AG08395 (cell line): ENCODE measurements around the gene CLSTN2.

ENCODE experiments used
- DNase-seq: peaks from one replicate; pipeline ENCODE4 v3.0.0; 2012; ENCODE audit warnings: mixed read lengths, low spot score

CLSTN2 gene

DNA sequence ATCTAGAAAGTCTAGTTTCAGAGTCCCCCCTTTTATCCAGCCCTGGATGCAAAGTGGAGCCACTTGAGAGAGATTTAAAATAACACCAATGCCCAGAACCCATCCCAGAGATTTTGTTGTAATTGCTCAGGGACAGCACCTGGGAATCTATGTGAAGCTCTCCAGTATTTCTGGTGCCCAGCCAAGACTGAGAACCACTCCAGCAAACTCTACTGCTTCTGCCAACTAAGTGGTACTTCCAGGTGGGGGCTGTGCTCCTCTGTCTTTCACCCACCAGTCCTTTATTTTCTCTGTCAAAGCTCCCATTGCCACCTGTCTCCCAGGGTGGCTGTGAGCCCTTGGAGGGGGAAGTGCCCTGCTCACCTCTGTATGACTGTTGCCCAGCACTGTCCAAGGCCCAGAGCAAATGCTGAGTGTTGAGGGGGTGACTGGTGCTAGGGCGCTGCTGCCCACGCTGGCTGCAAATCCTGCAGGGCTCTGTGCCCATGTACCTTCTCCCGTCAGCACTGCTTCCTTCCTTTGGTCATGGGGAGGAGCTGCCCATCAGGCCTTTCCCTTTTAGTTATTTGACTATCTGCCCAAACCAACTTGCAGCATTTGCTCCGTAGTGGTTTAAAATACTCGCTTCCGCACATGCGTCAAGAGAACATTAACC is 9.4 kb downstream of the CLSTN2 start:
- no peak for DNase-seq

DNA sequence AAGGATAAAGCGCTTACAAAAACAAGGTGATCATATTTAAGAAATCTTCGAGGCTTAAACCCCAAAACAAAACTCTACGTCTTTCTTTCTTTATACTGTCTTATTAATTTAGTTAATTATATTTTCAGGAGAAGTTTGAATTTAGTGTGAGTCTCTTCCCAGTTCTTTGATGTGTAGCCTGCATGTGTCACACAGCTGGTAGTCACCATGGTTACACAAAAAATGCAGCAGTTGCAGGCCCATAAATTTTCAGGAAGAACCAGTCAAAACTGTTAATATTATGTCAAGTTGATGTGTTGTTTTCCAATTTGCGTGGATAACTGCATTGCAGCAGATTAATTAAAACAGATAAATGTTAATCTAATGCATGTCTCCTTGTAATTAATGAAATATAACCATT is 10.4 kb downstream of the CLSTN2 start:
- DNase-seq, result no peak

DNA sequence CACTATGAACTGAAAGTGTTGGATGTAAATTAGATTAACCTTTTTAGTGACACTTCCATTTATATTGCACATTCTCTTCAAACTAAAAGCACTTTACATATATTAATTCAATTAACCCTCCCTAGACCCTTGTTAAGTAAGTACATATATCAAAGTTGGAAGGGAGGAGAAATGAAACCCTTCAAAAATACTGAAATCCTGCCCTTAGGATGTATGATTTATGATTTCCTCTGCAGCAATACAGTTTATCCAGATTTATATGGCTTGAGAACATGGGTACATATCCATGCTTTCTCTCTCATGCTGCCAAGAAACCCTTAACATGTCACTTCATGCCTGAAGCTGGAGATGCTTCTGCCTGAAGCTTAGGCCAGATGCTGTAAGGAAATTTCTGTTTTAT is 11.0 kb downstream of the CLSTN2 start:
- no peak for DNase-seq

DNA sequence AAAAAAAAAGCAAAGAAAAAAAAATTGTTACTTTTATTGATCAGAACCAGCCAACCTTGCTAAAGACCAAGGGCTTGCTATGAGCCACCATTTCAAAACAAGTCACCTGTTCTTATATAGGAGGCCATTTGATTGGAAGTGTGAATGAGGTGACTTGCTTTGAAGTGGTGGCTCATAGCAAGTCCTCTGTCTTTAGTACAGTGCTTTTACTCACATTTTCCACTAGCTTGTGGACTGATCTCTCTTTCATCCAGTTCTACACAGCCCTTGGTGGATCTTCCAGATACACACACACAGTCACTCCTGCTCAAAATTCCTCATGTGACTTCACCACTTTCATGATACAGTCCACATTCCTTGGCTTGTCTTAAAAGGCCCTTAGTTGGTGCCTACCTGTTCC is 13.5 kb downstream of the CLSTN2 start:
- no peak for DNase-seq

DNA sequence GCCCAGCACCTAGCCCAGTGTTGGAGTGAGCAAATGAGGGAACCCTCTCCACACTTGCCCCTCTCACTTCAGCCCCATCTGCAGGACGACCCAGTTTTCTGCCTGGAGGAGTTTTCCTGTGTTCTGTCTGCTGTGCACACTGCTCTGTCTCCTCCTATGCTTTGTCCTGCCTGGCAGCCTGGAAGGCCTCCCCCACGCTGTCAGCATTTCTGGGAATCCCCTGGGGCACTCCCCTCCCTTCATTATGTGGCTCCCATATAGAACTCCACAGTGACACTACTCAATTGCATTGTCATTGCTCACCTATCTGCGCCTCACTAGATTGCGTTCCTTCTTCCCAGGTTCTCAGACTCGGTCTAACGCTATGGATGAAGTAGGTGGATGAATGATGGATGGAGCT is 13.9 kb downstream of the CLSTN2 start:
- no peak for DNase-seq

DNA sequence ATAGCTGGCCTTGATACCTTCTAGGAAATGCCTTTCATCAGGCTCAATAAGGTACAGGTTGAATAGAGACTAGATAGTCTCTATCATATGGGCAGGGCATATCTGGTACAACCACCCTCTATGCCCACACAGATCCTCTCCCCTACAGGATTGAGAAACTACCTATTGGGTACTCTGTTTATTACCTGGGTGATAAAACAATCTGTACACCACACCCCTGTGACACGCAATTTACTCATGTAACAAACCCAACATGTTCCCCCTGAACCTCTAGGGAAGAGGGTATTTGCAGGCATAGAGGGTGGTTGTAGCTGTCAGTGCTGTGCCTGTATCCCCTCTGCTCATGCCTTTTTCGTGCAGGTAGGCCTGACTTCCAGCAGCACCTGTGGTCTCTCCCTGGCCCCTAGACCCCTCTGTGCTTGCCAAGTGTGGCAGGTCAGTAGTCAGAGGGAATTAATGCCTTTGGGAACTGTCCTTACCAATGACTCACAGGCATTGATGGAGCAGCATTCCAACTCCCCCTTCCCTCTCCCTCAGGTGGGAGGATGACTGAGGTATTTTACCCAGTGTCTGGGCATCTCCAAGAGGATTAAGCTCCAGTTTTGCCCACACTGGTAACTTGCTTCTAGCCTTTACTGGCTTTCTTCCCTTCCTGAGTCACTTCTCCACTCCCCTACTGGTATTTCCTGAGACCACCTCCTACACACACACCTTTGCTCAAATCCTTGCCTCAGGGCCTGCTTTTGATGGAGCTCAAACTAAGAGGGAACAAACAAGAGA is 18.3 kb downstream of the CLSTN2 start:
- no peak for DNase-seq

DNA sequence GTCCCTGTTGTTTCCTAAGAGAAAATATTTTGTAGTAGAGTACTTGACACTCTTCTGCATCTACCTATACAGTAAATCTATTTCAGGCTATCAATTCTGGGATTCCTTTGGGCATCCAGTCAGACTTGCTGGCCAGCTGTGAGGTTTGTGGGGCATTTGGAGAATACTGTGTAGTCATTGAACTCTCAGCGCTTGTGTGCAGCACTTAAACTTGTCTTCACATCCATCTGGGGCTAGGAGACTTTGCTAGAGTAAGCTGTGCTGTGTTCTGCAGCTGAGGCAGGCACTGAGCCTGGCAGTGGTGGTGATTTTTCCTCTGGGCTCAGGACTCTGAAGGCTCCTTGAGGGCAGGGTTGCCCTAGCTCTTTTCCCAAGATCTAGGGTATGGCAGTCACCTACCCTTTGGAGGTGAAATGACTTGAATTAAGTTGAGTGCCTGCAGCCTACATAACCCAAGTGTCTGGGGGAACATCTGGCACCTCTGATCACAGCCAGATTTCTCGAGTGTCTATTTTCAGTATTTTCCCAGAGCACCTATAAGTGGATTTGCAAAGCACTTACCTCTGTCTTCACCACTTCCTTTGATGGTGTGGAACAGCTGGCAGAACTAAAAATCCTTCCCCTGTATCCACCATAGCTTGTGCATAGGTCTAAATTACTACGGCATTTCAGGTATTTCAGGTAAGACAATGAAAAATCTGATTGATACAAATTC is 19.3 kb downstream of the CLSTN2 start:
- DNase-seq, result no peak

DNA sequence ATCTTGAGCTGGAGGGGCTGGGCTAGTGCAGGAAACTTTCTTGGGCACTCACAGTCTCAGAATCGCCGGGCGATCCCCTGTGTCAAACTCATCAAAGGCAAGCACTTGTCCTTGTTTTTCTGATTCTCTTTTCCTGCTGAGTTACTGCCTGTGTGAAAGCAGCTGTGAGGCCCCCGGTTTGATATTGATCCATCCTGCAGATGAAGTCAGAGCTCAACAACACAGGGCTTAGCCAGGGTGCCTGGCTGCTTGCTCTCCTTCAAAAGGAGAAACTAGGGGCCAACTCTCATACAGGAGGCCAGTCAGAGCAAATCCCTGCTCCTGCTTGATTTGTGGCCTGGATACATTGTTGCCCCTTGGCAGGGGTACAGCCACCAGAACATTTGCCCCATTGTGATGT is 22.9 kb downstream of the CLSTN2 start:
- no peak for DNase-seq

DNA sequence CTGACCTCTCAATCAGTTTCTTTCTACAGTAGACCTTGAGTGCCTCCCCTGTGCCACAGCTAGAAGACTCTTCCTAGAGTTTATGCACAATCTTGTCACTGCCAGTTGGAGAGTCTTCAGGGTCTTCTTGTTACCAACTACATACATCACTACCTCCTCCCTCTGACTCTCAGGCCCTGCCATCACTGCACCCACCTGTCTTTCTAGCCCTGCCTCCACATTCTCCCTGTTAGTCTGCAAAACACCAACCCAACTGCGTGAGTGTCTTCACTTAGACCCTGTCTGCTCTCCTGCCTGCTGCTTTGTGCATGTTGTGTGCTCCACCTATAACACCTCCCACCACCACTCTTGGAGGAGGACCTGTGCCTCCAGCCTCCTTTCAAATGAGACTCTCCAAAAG is 34.4 kb downstream of the CLSTN2 start:
- DNase-seq, result no peak

DNA sequence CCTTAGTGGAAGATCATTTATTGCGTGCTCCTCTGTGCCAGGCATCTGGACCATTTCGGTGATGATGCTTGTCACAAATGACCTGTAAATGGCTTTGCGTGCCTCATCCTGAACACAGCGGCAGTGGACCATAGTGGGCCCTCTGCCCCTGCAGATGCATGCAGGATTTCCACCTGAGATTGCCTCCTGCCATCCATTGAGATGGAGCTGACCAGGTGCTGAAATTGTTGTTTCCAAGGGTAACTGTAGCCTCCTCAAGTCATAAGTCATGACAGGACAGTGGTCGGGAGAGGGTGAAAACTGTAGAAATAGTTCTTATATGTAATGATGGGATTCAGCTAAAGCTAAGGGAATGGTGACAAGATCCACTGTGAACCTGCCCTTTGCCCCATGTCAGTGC is 35.5 kb downstream of the CLSTN2 start:
- no peak for DNase-seq

DNA sequence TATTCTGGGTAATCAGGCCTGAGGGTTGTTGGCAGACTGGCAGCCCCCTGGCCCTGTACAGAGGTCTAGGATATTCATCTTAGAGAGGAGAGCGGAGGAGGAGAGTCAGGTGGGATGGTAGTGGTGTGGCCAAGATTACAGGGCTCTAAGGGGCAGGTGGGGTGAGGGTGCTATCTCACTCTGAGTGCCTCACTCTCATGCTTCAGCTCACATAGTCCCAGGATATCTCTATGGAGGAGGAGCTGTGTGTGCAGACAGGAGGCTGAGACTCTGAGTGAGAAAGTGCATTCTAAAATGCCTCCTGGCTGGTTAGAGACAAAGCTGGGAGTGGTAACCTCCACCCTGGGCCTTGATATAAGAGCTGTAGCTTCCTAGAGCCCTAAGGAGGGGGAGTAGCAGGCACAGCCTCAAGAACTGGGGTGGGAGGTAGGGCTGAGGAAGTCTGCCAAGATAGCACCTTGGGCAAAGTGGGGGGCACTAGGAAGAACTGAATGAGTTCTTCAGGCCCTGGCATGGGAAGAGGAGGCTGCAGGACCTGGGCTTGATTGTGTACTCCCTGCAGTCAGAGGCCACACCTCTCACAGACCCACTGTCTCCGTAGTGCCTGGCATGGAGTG is 39.9 kb downstream of the CLSTN2 start:
- no peak for DNase-seq

DNA sequence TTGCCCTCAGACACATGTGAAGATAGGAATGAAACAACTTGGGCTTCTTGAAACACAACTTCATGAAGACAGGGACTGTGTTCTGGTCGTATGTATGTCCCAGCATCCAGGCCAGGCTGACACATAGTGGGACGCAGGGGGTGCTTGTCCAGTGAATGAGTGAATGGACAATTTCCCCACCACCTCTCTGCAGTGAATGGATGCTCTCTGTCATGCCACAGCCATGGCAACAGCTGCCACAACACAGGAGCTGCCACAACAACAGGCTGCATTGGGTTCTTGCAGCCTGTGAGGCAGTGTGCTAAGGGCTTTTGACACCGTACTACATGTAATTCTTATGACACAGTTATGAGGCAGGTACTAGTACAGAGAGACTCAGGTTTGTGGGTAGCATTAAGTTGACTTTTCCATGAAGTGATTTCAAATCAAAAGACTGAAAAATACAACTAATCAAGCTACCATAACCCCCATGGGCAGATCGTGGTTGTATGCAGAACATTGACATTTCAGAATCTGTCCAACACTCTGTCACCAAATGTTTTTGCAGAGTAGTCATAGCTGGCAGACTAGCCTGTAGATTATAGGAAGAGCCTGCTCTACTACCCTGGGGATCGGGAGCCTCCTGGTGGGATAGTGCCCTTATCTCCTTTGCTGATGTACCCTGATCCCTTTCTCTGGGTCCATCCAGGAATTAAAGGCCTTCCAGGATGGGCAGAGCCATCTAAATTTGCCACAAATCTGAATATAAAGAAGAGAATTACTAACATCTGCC is 40.8 kb downstream of the CLSTN2 start:
- no peak for DNase-seq

DNA sequence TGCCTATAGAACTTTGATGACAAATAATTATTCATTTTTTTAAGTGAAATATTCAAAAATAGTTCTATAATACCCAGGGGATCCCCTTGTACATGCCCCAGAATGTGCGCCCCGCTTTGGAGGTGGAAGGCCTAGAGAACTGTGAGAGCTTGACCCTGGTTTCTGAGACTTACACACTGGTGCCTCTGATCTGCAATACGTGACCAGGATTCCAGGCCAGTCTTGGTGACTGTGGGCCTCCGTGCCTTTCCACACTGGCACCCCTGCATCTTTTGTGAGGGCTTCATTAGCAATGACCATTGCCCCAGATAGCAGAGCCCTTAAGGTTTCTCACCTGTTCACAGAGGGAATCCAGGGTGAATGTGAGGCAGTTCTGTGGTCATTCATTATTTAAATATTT is 44.0 kb downstream of the CLSTN2 start:
- DNase-seq, result no peak

DNA sequence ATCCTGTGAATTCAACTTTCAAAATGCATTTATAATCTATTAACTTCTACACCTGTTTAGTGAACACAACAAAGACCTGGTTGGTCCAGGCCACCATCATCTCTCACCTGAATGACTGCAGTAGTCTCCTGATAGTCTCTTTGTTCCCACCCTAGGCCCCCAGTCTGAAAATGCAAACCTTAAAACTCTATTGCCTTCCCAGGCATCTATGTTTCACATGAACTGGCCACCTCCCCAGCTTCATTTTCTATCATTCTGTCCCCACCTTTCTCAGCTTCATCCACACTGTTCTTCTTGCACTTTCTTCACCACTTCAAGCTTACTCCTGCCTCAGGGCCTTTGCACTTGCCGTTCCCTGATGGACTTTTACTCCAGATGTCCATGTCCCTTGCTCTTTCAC is 45.0 kb downstream of the CLSTN2 start:
- no peak for DNase-seq

DNA sequence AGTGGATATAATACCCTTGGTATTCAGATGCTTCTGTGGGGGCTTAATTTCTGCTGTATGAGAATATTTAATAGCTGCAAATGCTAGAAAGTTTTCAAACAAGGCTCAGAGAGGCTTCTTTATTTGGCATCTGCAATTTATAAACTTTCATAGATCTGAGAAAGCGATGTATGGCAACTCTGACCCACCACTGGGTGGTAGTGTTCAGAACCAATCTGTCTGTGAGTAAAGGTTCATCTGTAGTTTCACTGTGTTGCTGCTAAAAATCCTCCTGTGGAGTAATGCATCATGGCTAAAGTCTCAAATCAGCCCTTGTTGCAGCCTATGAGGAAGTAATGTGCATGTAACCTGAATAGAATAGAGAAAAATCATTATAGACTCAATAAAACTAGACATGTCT is 47.4 kb downstream of the CLSTN2 start:
- no peak for DNase-seq

DNA sequence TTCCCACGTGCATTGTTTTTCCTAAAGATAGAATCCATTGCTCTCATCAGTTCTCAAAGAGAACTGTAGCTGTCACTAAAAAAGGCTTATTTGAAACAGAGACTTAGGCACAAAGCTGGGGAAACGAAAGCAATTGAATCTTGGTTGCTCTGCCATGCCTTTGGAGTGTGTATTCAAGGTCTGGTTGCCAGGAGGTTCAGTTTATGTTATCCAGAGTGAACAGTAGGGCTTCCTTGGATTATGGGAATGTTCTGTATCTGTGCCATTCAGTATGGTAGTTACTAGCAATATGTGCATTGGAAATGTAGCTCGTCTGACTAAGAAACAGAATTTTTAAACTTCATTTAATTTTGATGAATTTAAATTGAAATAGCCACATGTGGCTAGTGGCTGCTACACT is 50.6 kb downstream of the CLSTN2 start:
- no peak for DNase-seq

DNA sequence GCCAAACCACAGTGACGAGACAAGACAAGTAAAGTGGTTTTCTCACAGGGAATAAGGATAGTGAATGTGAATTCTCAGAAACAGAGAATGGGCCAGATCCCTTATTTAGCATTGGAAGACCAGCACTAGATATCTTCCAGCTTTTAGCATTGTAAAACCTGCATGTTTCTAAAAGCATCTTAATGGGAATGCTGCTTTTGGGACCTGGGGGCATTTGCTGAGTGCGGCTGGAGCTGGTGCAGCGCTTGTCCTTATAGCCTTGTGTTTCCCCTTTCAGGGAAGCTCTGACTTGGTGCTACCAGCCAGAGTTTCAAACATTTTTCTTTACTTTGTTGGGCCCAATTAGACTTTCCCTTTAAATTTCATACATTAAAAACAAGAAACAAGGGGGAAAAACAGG is 52.9 kb downstream of the CLSTN2 start:
- no peak for DNase-seq

DNA sequence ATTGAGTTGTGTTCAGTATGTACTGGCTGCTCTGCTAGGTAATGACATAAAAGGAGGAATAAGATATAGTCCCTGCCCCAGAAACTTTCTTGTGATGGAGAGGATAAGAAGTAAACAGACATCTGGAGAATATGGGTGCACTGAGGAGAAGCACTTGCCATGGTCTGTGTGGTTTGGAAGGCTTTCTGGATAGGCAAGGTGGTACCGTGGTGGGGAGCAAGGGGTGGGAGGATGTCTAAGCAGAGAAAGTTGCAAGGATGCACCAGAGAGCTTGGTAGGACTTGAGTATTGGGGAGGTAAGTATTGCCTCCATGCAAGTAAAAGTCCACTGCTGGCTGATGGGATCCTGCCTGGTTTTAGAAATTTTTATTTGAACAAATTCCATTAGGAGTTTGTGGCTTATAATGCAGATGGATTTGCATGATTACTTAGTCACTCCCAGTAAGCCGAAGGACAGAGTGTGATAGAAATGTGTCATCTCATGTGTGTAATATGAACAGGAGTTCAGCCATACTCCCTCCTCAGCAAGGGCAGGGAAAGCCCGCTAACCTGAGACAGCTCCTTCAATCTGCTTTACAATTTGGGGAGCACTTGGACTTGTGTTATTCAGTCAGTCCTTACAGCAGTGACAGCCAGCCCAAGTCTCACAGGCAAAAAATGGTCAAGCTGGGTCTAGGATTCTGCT is 53.6 kb downstream of the CLSTN2 start:
- DNase-seq, result no peak

DNA sequence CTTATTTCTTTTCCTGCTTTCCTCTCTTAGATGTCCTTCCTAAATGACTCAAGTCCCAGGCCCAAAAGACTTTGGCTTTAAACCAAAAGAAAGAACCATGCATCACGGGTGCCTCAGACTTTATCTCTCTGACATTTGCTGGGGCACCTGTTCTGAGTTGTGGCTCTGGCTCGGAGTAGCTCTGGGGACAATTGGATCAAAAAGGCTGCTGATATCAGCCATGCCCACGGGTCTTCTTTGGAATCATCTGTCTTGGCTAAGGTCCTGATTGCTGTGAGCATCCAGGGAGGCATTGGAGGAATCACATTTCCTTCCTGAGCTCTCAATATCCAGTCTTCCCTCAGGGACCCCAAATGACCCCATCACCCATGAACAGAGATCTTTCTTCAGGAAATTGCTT is 59.9 kb downstream of the CLSTN2 start:
- no peak for DNase-seq

DNA sequence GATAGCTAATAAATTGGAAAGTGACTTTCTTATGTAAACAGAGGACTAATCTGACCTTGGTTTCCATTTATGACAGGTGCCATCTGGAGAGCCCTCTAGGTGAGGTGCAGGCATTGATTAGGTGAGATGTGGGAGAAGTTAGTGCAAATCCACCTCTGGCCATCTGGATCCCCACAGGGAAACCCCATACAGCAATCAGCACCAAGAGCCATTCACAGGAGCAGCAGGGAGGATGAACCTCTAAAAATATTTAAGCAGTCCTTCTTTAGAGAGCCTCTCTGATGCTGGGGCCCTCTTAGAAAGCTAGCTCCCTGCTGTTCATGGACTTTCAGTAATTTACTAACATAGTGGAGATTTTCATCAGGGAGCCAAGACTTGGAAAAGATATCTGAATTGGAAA is 69.3 kb downstream of the CLSTN2 start:
- DNase-seq, result no peak

DNA sequence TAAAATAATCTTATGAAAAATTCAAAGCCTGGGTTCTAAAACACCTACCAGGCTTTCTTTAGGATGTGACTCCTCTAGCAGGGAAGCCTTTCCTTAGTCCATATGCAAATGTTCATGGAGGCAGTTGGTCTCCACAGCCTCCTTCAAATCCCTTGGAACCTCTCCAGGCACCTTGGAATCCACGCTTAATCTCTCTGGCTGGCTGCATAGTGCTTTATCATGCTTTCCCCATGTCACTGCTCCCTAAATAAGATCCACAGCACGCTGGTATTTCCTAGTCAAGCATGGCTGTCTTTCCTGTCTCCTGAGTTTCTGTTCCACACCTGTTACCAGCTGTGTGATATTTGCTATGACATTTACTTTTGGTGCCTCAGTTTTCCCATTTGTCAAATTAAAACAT is 71.3 kb downstream of the CLSTN2 start:
- no peak for DNase-seq

DNA sequence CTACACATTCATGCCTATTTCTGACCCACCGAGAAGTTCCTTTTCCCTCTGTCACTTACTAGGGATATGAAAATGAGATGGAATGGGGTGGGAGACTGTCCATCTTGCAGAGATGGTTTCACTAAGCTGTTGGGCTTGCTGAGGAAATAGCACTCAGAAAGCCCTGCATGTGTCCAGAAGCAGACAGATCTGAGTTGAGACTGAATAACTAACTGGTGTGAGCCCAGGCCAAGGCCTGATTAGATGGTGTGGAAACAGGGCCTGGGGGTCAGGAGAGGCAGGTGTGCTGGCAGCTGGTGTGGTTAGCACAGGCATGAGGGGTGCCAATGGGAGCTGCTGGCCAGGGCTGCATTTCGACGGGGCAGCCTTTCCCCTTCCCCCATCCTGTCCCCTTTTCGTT is 72.1 kb downstream of the CLSTN2 start:
- no peak for DNase-seq
